Lower lobe of right lung (tissue), 2 donors: ENCODE data around the gene ACOT7. TPM values are rescaled to one million over a fixed set of nuclear protein-coding genes. Genes with fewer than 3 reads are reported as not detected.
A peak's percentile ranks its signal among the peaks of the same experiment; 100 is the strongest.
"Not testable (repeated sequence)": the region's sequence is repeated elsewhere in the genome, so short reads cannot be mapped to it uniquely, and the experiment has no call there.

ENCODE experiments used
- ATAC-seq, 2 donors: fragments of 200-7000 bp; cut with Tn5 transposase; one replicate each; pipeline ENCODE4 v1.9.1; 2020 to 2022; ENCODE audit warnings: mild to moderate bottlenecking in 2 of 2, moderate library complexity in 2 of 2
- DNase-seq: peaks from one replicate; pipeline ENCODE4 v3.0.0-alpha.2; 2020
- H3K27ac ChIP-seq: fragments of 200-600 bp; one replicate; pipeline ENCODE4 v1.8.0; 2022
- H3K27me3 ChIP-seq: fragments of 200-600 bp; one replicate; pipeline ENCODE4 v1.8.0; 2022; ENCODE audit warnings: low read depth
- H3K36me3 ChIP-seq: fragments of 200-600 bp; one replicate; pipeline ENCODE4 v1.8.0; 2022; ENCODE audit warnings: mild to moderate bottlenecking
- H3K4me1 ChIP-seq: fragments of 200-600 bp; one replicate; pipeline ENCODE4 v1.8.0; 2022
- H3K4me3 ChIP-seq: fragments of 200-600 bp; one replicate; pipeline ENCODE4 v1.8.0; 2022; ENCODE audit warnings: mild to moderate bottlenecking
- H3K9me3 ChIP-seq: fragments of 200-600 bp; one replicate; pipeline ENCODE4 v1.8.0; 2022
- intact Hi-C: fragments of 100-400 bp; cut with DNase I; formaldehyde crosslinking; loops from one replicate; pipeline ENCODE4 v1.11.0; 2022
- total RNA-seq: library from RNA; stranded (reverse); fragmentation: NEBNext Ultra II Directional; extraction: Animal tissue kit (Norgen Biotek cat#: 25700); gene quantifications from one replicate; pipeline ENCODE4 v1.2.1, GENCODE V29; 2021
- TF ChIP-seq, protein P1 (sequence below): fragments of 200-600 bp; IDR thresholded peaks from one replicate; pipeline ENCODE4 v1.8.0; 2022; ENCODE audit warnings: antibody characterized with exemption, mild to moderate bottlenecking
- donor health status: DM: no; HTN: yes; CAD: no; lungs with severe emphysema.

The ACOT7 gene
- total RNA-seq, 1 donor from 2014 or later: 28.5 TPM

GRCh38 chr1:6378096-6378746, 15.3 kb downstream of the ACOT7 start:
- Histone ChIP-seq H3K9me3 (no peaks in the 10 kb centered on the region), H3K4me3 (no peak overlapping the region), H3K4me1 (no peaks in the 10 kb centered on the region), H3K27me3 (no peaks in the 10 kb centered on the region), H3K36me3 (no peaks in the 10 kb centered on the region), H3K27ac (no peak overlapping the region)
- DNase-seq: no peak
- TF ChIP-seq, protein P1, sequence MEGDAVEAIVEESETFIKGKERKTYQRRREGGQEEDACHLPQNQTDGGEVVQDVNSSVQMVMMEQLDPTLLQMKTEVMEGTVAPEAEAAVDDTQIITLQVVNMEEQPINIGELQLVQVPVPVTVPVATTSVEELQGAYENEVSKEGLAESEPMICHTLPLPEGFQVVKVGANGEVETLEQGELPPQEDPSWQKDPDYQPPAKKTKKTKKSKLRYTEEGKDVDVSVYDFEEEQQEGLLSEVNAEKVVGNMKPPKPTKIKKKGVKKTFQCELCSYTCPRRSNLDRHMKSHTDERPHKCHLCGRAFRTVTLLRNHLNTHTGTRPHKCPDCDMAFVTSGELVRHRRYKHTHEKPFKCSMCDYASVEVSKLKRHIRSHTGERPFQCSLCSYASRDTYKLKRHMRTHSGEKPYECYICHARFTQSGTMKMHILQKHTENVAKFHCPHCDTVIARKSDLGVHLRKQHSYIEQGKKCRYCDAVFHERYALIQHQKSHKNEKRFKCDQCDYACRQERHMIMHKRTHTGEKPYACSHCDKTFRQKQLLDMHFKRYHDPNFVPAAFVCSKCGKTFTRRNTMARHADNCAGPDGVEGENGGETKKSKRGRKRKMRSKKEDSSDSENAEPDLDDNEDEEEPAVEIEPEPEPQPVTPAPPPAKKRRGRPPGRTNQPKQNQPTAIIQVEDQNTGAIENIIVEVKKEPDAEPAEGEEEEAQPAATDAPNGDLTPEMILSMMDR: no peak
- intact Hi-C loops: no loop called here
- no peak for ATAC-seq

GRCh38 chr1:6373961-6374720, 19.4 kb downstream of the ACOT7 start:
- Histone ChIP-seq H3K9me3 (no peaks in the 10 kb centered on the region), H3K4me3 (no peak overlapping the region), H3K36me3 (no peaks in the 10 kb centered on the region), H3K27me3 (no peaks in the 10 kb centered on the region), H3K4me1 (no peaks in the 10 kb centered on the region), H3K27ac (no peak overlapping the region)
- no peak for DNase-seq
- TF ChIP-seq, protein P1: no peak
- ATAC-seq: peak in 1 of 2 donors; percentile 45
- intact Hi-C loops: no loop called here

DNA sequence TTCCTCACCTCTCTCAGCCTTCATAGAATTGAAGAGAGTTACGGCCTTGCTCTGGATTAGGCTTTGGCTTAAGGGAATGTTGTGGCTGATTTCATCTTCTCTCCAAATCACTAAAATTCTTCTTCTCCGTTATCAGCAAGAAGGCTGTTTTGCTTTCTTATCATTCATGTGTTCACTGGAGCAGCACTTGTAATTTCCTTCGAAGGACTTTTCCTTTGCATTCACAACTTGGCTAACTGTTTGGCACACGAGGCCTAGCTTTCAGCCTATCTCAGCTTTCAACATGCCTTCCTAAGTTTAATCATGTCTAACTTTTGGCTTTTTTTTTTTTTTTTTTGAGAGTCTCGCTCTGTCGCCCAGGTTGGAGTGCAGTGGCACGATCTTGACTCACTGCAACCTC, 21.3 kb downstream of the ACOT7 start:
- H3K9me3 ChIP-seq, intact Hi-C loops, H3K27me3 ChIP-seq, H3K4me1 ChIP-seq, H3K4me3 ChIP-seq, H3K36me3 ChIP-seq, H3K27ac ChIP-seq, ATAC-seq, DNase-seq: not testable (repeated sequence)

GRCh38 chr1:6370006-6370405, 23.6 kb downstream of the ACOT7 start:
- ATAC-seq: no peak

GRCh38 chr1:6367381-6368012, 26.1 kb downstream of the ACOT7 start:
- intact Hi-C loops: no loop called here
- DNase-seq (no peak), ATAC-seq (no peak)
- Histone ChIP-seq H3K27me3 (no peaks in the 10 kb centered on the region), H3K27ac (no peak overlapping the region), H3K9me3 (no peaks in the 10 kb centered on the region), H3K36me3 (no peaks in the 10 kb centered on the region), H3K4me3 (no peak overlapping the region), H3K4me1 (peaks cover 4% of the 10 kb centered on the region)
- TF ChIP-seq, protein P1: no peak

More at GRCh38 chr1:6370006-6370405, 23.6 kb downstream of the ACOT7 start:
- TF ChIP-seq, protein P1: no peak
- H3K4me1 ChIP-seq: no peaks in the 10 kb centered on the region
- H3K36me3 ChIP-seq: no peaks in the 10 kb centered on the region
- DNase-seq: no peak
- no peaks in the 10 kb centered on the region for H3K9me3 ChIP-seq
- H3K27ac ChIP-seq: no peak overlapping the region
- H3K4me3 ChIP-seq: no peak overlapping the region
- no peaks in the 10 kb centered on the region for H3K27me3 ChIP-seq
- intact Hi-C loops: no loop called here

DNA sequence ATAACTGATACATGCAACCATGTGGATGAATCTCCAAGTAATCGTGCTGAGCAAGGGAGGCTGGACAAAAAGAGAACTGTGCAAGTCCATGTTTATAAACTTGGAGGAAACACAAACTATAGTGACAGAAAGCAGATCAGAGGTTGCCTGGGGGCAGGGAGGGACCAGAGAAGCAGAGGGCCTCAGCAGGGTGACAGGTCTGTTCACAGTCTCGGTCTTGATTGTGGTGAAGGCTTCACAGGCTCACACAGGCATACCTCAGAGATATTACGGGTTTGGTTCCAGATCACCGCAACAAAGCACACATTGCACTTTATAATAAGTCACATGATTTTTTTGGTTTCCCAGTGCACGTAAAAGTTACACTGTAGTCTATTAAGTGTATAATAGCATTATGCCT, 28.5 kb downstream of the ACOT7 start:
- Histone ChIP-seq H3K36me3 (no peaks in the 10 kb centered on the region), H3K9me3 (no peaks in the 10 kb centered on the region), H3K27ac (no peak overlapping the region), H3K4me3 (no peak overlapping the region), H3K4me1 (peaks cover 11% of the 10 kb centered on the region), H3K27me3 (no peaks in the 10 kb centered on the region)
- ATAC-seq: peak in 1 of 2 donors; percentile 36
- DNase-seq: no peak
- intact Hi-C loops: no loop called here
- TF ChIP-seq, protein P1: no peak
